HepG2 (cell line): Measurements from ENCODE around the gene CNOT8. TPM values are rescaled to one million over a fixed set of nuclear protein-coding genes. Genes with fewer than 3 reads are reported as not detected.

Source experiments
- ATAC-seq: fragments of 200-7000 bp; cut with Tn5 transposase; 3 replicates; pipeline ENCODE4 v1.9.1; 2020; ENCODE audit warnings: mild to moderate bottlenecking, moderate library complexity
- BruUV-seq: library from RNA; stranded (reverse); fragments of 400-500 nt; replicated peaks from 2 replicates; lab custom pipeline; 2021; lab: Mats Ljungman, UMichigan
- CTCF ChIA-PET: fragments of 300-600 bp; formaldehyde crosslinking; extraction: SDS; loops from one replicate; lab custom pipeline; 2021; ENCODE audit warnings: low total read pairs, inconsistent platforms, low intra/inter-chr PET ratio; lab: Yijun Ruan, JAX
- POLR2A ChIA-PET: fragments of 350-600 bp; sonication (Branson Sonifier 250); formaldehyde crosslinking; loops from one replicate; lab custom pipeline; 2020; ENCODE audit warnings: antibody characterized with exemption, inconsistent platforms; lab: Yijun Ruan, JAX
- DNase-seq: peaks from one replicate; pipeline ENCODE4 v3.0.0-alpha.2; 2015; ENCODE audit warnings: low spot score
- FAIRE-seq: peaks from 3 replicates; lab custom pipeline; 2011; peaks lifted over from hg19 to GRCh38; lab: Jason Lieb, UNC
- H2AFZ ChIP-seq: one replicate; pipeline ENCODE4 v1.6.1; 2011; ENCODE audit warnings: low read length, inconsistent platforms
- H3K27ac ChIP-seq: fragments of 300-600 bp; 3 replicates; pipeline ENCODE4 v1.8.0; 2011; ENCODE audit warnings: mixed run types, mild to moderate bottlenecking, mixed read lengths, low read length, inconsistent platforms; ENCODE audit not compliant: insufficient read depth; ENCODE audit errors: extremely low read length
- H3K27me3 ChIP-seq, 2 experiments: fragments of 200-600 bp in 1 of 2; 2 replicates in 1 of 2; 3 replicates in 1 of 2; pipeline versions ENCODE4 v1.6.0 to v1.8.0; 2011; ENCODE audit warnings: low read length in 2 of 2, mild to moderate bottlenecking in 2 of 2, moderate library complexity in 2 of 2, inconsistent platforms in 1 of 2; ENCODE audit not compliant: insufficient read depth in 2 of 2, control insufficient read depth in 1 of 2
- H3K36me3 ChIP-seq, 2 experiments: fragments of 200-600 bp in 1 of 2; replicated peaks in 1 of 2; 2 replicates in 1 of 2; 3 replicates in 1 of 2; pipeline versions ENCODE4 v1.5.1 to v1.8.0; 2011; ENCODE audit warnings: low read length in 2 of 2, inconsistent platforms in 1 of 2; ENCODE audit not compliant: insufficient read depth in 2 of 2, control insufficient read depth in 1 of 2
- H3K4me1 ChIP-seq: 2 replicates; pipeline ENCODE4 v1.5.1; 2012; ENCODE audit warnings: low read length, inconsistent platforms; ENCODE audit not compliant: insufficient read depth
- H3K4me2 ChIP-seq: 2 replicates; pipeline ENCODE4 v1.6.0; 2011; ENCODE audit warnings: low read depth, low read length, inconsistent platforms
- H3K4me3 ChIP-seq, 3 experiments: fragments of 200-600 bp in 1 of 3; sonication (generic), shearing (Covaris generic) in 1 of 3; replicated peaks in 1 of 3; 2 replicates each; pipeline ENCODE4 v1.5.1; 2011 to 2016; ENCODE audit warnings: low read length in 3 of 3, inconsistent platforms in 2 of 3, low read depth in 2 of 3, mild to moderate bottlenecking in 2 of 3, control low read depth in 1 of 3, mixed read lengths in 1 of 3; ENCODE audit not compliant: insufficient read depth in 1 of 3
- H3K79me2 ChIP-seq: one replicate; pipeline ENCODE4 v1.6.1; 2011; ENCODE audit warnings: low read length, inconsistent platforms; ENCODE audit not compliant: insufficient read depth
- H3K9ac ChIP-seq: 2 replicates; pipeline ENCODE4 v1.6.0; 2011; ENCODE audit warnings: mild to moderate bottlenecking, low read depth, low read length, inconsistent platforms; ENCODE audit not compliant: insufficient read depth
- H3K9me3 ChIP-seq: 2 replicates; pipeline ENCODE4 v1.5.1; 2012; ENCODE audit warnings: mild to moderate bottlenecking, low read length
- H4K20me1 ChIP-seq: 2 replicates; pipeline ENCODE4 v1.6.0; 2011; ENCODE audit warnings: inconsistent platforms, mild to moderate bottlenecking, low read length, moderate library complexity; ENCODE audit not compliant: insufficient read depth
- AGO2 ChIP-seq: fragments of 200-400 bp; formaldehyde crosslinking; optimal IDR thresholded peaks from 2 replicates; pipeline ENCODE3; 2017; ENCODE audit warnings: mild to moderate bottlenecking, low read depth, low read length, moderate library complexity
- CCDC6 ChIP-seq: sonication (generic); formaldehyde crosslinking; IDR thresholded peaks from 2 replicates; pipeline ENCODE4 v1.8.1; 2022; ENCODE audit warnings: mild to moderate bottlenecking, missing genetic modification reagents, moderate library complexity
- ISX ChIP-seq: sonication (generic); formaldehyde crosslinking; conservative IDR thresholded peaks from 2 replicates; pipeline ENCODE4 v1.5.0; 2020; ENCODE audit warnings: missing genetic modification reagents
- MTA1 ChIP-seq: sonication (generic); formaldehyde crosslinking; IDR thresholded peaks from 2 replicates; pipeline ENCODE4 v1.4.0; 2020; ENCODE audit warnings: missing genetic modification reagents, mild to moderate bottlenecking, borderline replicate concordance
- POLR2A ChIP-seq, 2 experiments: IDR thresholded peaks; 2 replicates each; pipeline ENCODE4 v1.6.1; 2011; ENCODE audit warnings: low read depth in 2 of 2, low read length in 2 of 2, mild to moderate bottlenecking in 1 of 2, moderate library complexity in 1 of 2; ENCODE audit not compliant: insufficient read depth in 1 of 2
- POLR2AphosphoS5 ChIP-seq: IDR thresholded peaks from 2 replicates; pipeline ENCODE4 v1.6.1; 2012; ENCODE audit warnings: low read depth, low read length
- POLR2G ChIP-seq: fragments of 200-400 bp; formaldehyde crosslinking; IDR thresholded peaks from 2 replicates; pipeline ENCODE4 v1.6.1; 2018; ENCODE audit warnings: mild to moderate bottlenecking, low read depth, low read length, moderate library complexity
- RBM22 ChIP-seq: fragments of 200-400 bp; formaldehyde crosslinking; optimal IDR thresholded peaks from 2 replicates; pipeline ENCODE3; 2017; ENCODE audit warnings: mild to moderate bottlenecking, low read length, moderate library complexity
- ZNF318 ChIP-seq: sonication (generic); formaldehyde crosslinking; IDR thresholded peaks from 2 replicates; pipeline ENCODE4 v1.4.0; 2020; ENCODE audit warnings: mild to moderate bottlenecking, missing genetic modification reagents
- ZNF639 ChIP-seq: conservative IDR thresholded peaks from 2 replicates; pipeline ENCODE4 v1.6.1; 2018; ENCODE audit warnings: missing genetic modification reagents
- WGBS: methylation state at CpG from one replicate; pipeline ENCODE4 v1.1.6; 2017; ENCODE audit warnings: low lambda C conversion rate; 5-methylcytosine and 5-hydroxymethylcytosine counted together
- in situ Hi-C: cut with HindIII; loops from 2 replicates; pipeline ENCODE4 v1.10.0; 2017; ENCODE audit warnings: low pct_unique_long_range_greater_than_20kb; ENCODE audit not compliant: extremely low pct_ligation_motif_present
- intact Hi-C: fragments of 100-400 bp; cut with micrococcal nuclease; formaldehyde crosslinking; loops from one replicate; pipeline ENCODE4 v1.10.0; 2022; ENCODE audit not compliant: unreplicated experiment
- polyA plus RNA-seq, 8 experiments: library from polyadenylated mRNA; depleted of rRNA in 3 of 8; stranded (reverse) in 7 of 8; unstranded in 1 of 8; fragments of >200 nt; fragmentation: Illumina TruSeq in 4 of 8; extraction: Trizol in 4 of 8; gene quantifications; 2 replicates each; pipeline versions ENCODE4 v1.2.1 to v1.2.3, GENCODE V29; 2011 to 2016; ENCODE audit warnings: low read depth in 4 of 8, missing spikeins in 1 of 8, mixed read lengths in 1 of 8; ENCODE audit not compliant: insufficient read depth in 1 of 8
- total RNA-seq, 5 experiments: library from RNA; depleted of rRNA; stranded (reverse); fragments of >200 nt; fragmentation: Illumina TruSeq; extraction: Trizol; gene quantifications; 2 replicates each; pipeline ENCODE4 v1.2.3, GENCODE V29; 2016; ENCODE audit warnings: low read depth in 1 of 5

Gene CNOT8
- total and polyA plus RNA-seq, 2 of the 13 experiments (the other 11 are each of a cell fraction or from before 2014, with no cell fraction given), result 37.1 to 74.9 TPM

- Histone ChIP-seq H3K27me3 (no peaks in the 10 kb centered on the region), H3K9ac (no peak overlapping the region), H2AFZ (no peak overlapping the region), H3K4me2 (no peak overlapping the region), H4K20me1 (peaks cover 3% of the 10 kb centered on the region), H3K9me3 (no peaks in the 10 kb centered on the region), H3K4me1 (peaks cover 32% of the 10 kb centered on the region), H3K27ac (no peak overlapping the region), H3K4me3 (no peak overlapping the region), H3K79me2 (no peaks in the 10 kb centered on the region), H3K36me3 (peaks cover 21 to 64% of the 10 kb centered on the region in 2 experiments)
- FAIRE-seq (no peak), ATAC-seq (no peak), DNase-seq (no peak)
- ChIA-PET POLR2A (no interaction called here), CTCF (no interaction called here)
- in situ Hi-C loops (no loop called here), intact Hi-C loops (loop anchor here (5.0 kb wide), 1 partner anchor 39 kb away; the partner anchor contains the start of gene CNOT8)
- BruUV-seq, result no TSS peak
- 98% methylated on average over 6 of the region's 6 CpGs for WGBS
- TF ChIP-seq POLR2G, result peak; percentile 58
- TF ChIP-seq ZNF318 (CRISPR knock-in tag), result no peak
- no peak for TF ChIP-seq CCDC6 (CRISPR knock-in tag)
- TF ChIP-seq ZNF639, result no peak
- TF ChIP-seq ISX (CRISPR knock-in tag), result no peak
- 0 out of 2 replicates have a peak, but pooled peaks have one; percentile 16 for TF ChIP-seq POLR2AphosphoS5
- TF ChIP-seq RBM22, result peak; percentile 96
- no peak for TF ChIP-seq MTA1
- TF ChIP-seq AGO2, result peak; percentile 59
- TF ChIP-seq POLR2A (IDR thresholded peaks at IDR 0.05; ENCODE audit: insufficient read depth in 1 of 2, low read depth in 2 of 2, low read length in 2 of 2), result peak in 1 of 2 experiments; percentile 36; a peak in 1 of 4 replicates
Observed at GRCh38 chr5:154817815-154818214, 40.6 kb upstream of the CNOT8 start.
